HepG2 (cell line): ENCODE measurements around the gene FAM89B. TPM values are rescaled to one million over a fixed set of nuclear protein-coding genes. Genes with fewer than 3 reads are reported as not detected.
A peak's percentile ranks its signal among the peaks of the same experiment; 100 is the strongest.

Experiments
- CCAR2 ChIP-seq: fragments of 200-400 bp; formaldehyde crosslinking; optimal IDR thresholded peaks from 2 replicates; pipeline ENCODE3; 2018; ENCODE audit warnings: low read depth, mild to moderate bottlenecking, low read length, moderate library complexity
- FOXO4 ChIP-seq: sonication (generic); formaldehyde crosslinking; conservative IDR thresholded peaks from 2 replicates; pipeline ENCODE4 v1.8.1; 2023; ENCODE audit warnings: missing genetic modification reagents
- HOXA3 ChIP-seq: sonication (generic); formaldehyde crosslinking; IDR thresholded peaks from 2 replicates; pipeline ENCODE4 v1.5.0; 2020; ENCODE audit warnings: missing genetic modification reagents
- NFIC ChIP-seq: IDR thresholded peaks from 2 replicates; pipeline ENCODE4 v1.6.1; 2012; ENCODE audit warnings: mild to moderate bottlenecking, low read length, inconsistent platforms
- NFYC ChIP-seq: IDR thresholded peaks from 2 replicates; pipeline ENCODE4 v1.6.1; 2016; ENCODE audit warnings: missing genetic modification reagents, missing compliant biosample characterization
- POLR2G ChIP-seq: fragments of 200-400 bp; formaldehyde crosslinking; IDR thresholded peaks from 2 replicates; pipeline ENCODE4 v1.6.1; 2018; ENCODE audit warnings: mild to moderate bottlenecking, low read depth, low read length, moderate library complexity
- PRMT3 ChIP-seq: sonication (generic); formaldehyde crosslinking; IDR thresholded peaks from 2 replicates; pipeline ENCODE4 v1.8.1; 2022; ENCODE audit warnings: low read depth, mild to moderate bottlenecking, moderate library complexity, missing genetic modification reagents, borderline replicate concordance
- SKIL ChIP-seq: sonication (generic); formaldehyde crosslinking; IDR thresholded peaks from 2 replicates; pipeline ENCODE4 v1.8.0; 2022; ENCODE audit warnings: missing genetic modification reagents, mild to moderate bottlenecking, moderate library complexity, borderline replicate concordance
- SP1 ChIP-seq, 2 experiments: fragments of 450-650 bp in 1 of 2; sonication (generic) in 1 of 2; formaldehyde crosslinking in 1 of 2; IDR thresholded peaks; 2 replicates each; pipeline versions ENCODE4 v1.4.0 to v1.6.1; 2016 to 2020; ENCODE audit warnings: missing genetic modification reagents in 1 of 2
- STAG1 ChIP-seq: sonication (generic); formaldehyde crosslinking; IDR thresholded peaks from 2 replicates; pipeline ENCODE4 v1.4.0; 2020; ENCODE audit warnings: missing genetic modification reagents
- TCF7 ChIP-seq: sonication (generic); IDR thresholded peaks from 2 replicates; pipeline ENCODE4 v1.6.1; 2016; ENCODE audit warnings: antibody characterized with exemption, low read depth
- ZNF343 ChIP-seq: sonication (generic); formaldehyde crosslinking; IDR thresholded peaks from 2 replicates; pipeline ENCODE4 v1.4.0; 2020; ENCODE audit warnings: mild to moderate bottlenecking, missing genetic modification reagents
- ZNF512 ChIP-seq: sonication (generic); formaldehyde crosslinking; IDR thresholded peaks from 2 replicates; pipeline ENCODE4 v1.4.0; 2020; ENCODE audit warnings: mild to moderate bottlenecking, missing genetic modification reagents
- ZNF598 ChIP-seq: sonication (generic); formaldehyde crosslinking; IDR thresholded peaks from 2 replicates; pipeline ENCODE4 v1.5.1; 2020; ENCODE audit warnings: mild to moderate bottlenecking, missing genetic modification reagents, borderline replicate concordance
- ZNF639 ChIP-seq: conservative IDR thresholded peaks from 2 replicates; pipeline ENCODE4 v1.6.1; 2018; ENCODE audit warnings: missing genetic modification reagents
- ZNF770 ChIP-seq: sonication (generic); formaldehyde crosslinking; IDR thresholded peaks from 2 replicates; pipeline ENCODE4 v1.5.0; 2020; ENCODE audit warnings: mild to moderate bottlenecking, missing genetic modification reagents
- ZNF772 ChIP-seq: sonication (generic); formaldehyde crosslinking; IDR thresholded peaks from 2 replicates; pipeline ENCODE4 v1.5.0; 2020; ENCODE audit warnings: mild to moderate bottlenecking, missing genetic modification reagents
- ZNF883 ChIP-seq: sonication (generic); formaldehyde crosslinking; IDR thresholded peaks from 2 replicates; pipeline ENCODE4 v1.5.1; 2020; ENCODE audit warnings: mild to moderate bottlenecking, missing genetic modification reagents; ENCODE audit errors: not compliant biosample characterization
- polyA plus RNA-seq, 8 experiments: library from polyadenylated mRNA; depleted of rRNA in 3 of 8; stranded (reverse) in 7 of 8; unstranded in 1 of 8; fragments of >200 nt; fragmentation: Illumina TruSeq in 4 of 8; extraction: Trizol in 4 of 8; gene quantifications; 2 replicates each; pipeline versions ENCODE4 v1.2.1 to v1.2.3, GENCODE V29; 2011 to 2016; ENCODE audit warnings: low read depth in 4 of 8, missing spikeins in 1 of 8, mixed read lengths in 1 of 8; ENCODE audit not compliant: insufficient read depth in 1 of 8
- total RNA-seq, 5 experiments: library from RNA; depleted of rRNA; stranded (reverse); fragments of >200 nt; fragmentation: Illumina TruSeq; extraction: Trizol; gene quantifications; 2 replicates each; pipeline ENCODE4 v1.2.3, GENCODE V29; 2016; ENCODE audit warnings: low read depth in 1 of 5

FAM89B gene
- total and polyA plus RNA-seq, 2 of the 13 experiments (the other 11 are each of a cell fraction or from before 2014, with no cell fraction given), result 5.7 to 8.0 TPM

GRCh38 chr11:65574109-65574810 is 1.9 kb downstream of the FAM89B start (continued):
- peak; percentile 74; the same call in 1 of the 2 replicates for TF ChIP-seq ZNF639 (CRISPR knock-in tag)
- no peak for TF ChIP-seq NFIC
- TF ChIP-seq HOXA3 (CRISPR knock-in tag), result peak; percentile 38; the same call in 1 of the 2 replicates
- no peak for TF ChIP-seq NFYC (CRISPR knock-in tag)
- peak; percentile 69 for TF ChIP-seq ZNF883
- TF ChIP-seq ZNF772 (CRISPR knock-in tag), result 0 out of 2 replicates have a peak, but pooled peaks have one; percentile 41
- TF ChIP-seq PRMT3 (CRISPR knock-in tag), result no peak
- no peak for TF ChIP-seq ZNF512
- no peak for TF ChIP-seq FOXO4 (CRISPR knock-in tag)
- TF ChIP-seq TCF7, result no peak
- TF ChIP-seq CCAR2, result no peak
- TF ChIP-seq STAG1 (CRISPR knock-in tag), result peak; percentile 46
- TF ChIP-seq SKIL, result peak; percentile 42; the same call in 1 of the 2 replicates
- peak; percentile 67; the same call in 1 of the 2 replicates for TF ChIP-seq ZNF598 (CRISPR knock-in tag)
- peak; percentile 62 for TF ChIP-seq POLR2G
- TF ChIP-seq SP1 (IDR thresholded peaks at IDR 0.05), result no peak
- 0 out of 2 replicates have a peak, but pooled peaks have one; percentile 27 for TF ChIP-seq SP1 (CRISPR knock-in tag; IDR thresholded peaks at IDR 0.05)
- no peak for TF ChIP-seq ZNF343 (CRISPR knock-in tag)
- peak; percentile 63 for TF ChIP-seq ZNF770 (CRISPR knock-in tag)
